COR-L47 (cell line): ENCODE results near the gene HS6ST1.
A peak's percentile ranks its signal among the peaks of the same experiment; 100 is the strongest.

Source experiments
- DNase-seq: peaks from one replicate; lab custom pipeline; 2025; lab: John Stamatoyannopoulos, UW

Gene HS6ST1

DNA sequence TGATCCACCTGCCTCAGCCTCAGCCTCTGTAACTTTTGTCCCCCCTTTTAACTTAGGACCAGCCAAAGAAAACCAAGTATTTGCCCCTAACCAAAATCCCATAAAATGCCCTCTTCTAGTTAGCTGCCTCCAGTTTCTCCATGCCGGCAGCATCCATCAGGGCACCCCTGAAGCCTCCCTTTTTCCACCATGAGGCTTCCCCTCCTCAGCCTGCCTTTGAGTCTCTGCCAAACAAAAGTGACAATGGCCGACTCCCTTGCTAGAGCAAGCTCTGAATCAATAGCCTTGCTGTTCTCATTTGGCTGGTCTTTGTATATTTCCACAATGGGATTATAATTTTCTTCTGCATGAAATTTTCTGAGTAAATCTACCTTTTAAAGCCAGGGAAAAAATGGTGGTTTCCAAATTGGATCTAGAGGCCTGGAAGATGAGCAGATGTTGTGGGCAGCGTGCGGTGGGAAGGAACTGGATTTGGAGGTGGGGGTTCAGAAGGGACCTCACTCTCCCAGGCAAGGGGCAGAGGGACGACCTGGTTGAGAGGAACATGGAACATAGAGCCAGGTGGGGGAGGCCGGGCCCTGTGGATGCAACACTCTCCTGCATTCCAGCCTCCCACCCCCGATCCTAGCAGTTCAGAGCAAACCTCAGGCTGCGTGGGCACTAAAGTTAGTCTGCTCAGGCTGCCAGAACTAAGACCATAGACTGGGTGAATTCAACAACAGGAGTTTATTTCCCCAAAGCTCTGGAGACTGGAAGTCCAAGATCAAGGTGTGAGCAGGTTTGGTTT, 80.6 kb downstream of the HS6ST1 start:
- DNase-seq: no peak

GRCh38 chr2:128237081-128237534, 81.6 kb downstream of the HS6ST1 start:
- DNase-seq: no peak

GRCh38 chr2:128236491-128237035, 82.1 kb downstream of the HS6ST1 start:
- no peak for DNase-seq

DNA sequence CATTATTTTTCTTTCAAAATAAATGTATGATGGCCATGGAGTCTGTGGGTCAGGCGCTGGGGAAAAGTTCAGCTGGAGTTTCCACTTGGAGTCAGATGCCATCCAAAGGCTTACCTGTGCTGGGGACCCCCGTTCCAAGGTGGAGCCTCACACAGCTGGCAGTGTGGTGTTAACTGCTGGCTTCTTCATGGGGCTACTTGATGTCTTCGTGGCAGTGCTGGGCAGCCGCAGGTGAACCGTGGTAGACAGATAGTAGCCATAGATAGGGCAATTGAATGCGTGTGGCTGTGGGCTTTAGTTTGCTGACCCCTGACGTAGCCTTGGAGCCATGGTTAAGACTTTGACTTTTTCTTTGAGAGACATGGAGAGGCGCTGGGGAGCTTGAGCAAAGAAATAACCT, 83.1 kb downstream of the HS6ST1 start:
- no peak for DNase-seq

DNA sequence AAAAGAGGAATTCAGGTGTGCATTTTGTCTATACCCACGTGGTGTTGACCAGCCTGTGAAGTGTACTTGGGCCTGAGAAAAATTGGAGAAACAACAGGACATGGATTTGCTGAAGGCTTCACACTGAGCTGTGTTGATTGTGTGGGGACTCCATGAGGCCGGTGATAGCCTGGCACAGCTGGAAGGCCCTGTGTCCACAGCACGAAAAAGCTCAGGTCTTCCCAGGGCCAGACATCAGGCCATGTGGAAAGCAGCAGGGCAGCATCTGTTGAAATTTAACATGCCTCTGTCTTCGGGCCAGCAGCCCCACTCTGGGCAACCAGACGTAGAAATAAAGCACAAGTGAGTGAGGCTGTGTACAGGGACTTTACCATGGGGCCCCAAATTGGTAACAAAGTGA, 84.1 kb downstream of the HS6ST1 start:
- no peak for DNase-seq

GRCh38 chr2:128233790-128234395, 84.8 kb downstream of the HS6ST1 start:
- DNase-seq: peak; percentile 18

DNA sequence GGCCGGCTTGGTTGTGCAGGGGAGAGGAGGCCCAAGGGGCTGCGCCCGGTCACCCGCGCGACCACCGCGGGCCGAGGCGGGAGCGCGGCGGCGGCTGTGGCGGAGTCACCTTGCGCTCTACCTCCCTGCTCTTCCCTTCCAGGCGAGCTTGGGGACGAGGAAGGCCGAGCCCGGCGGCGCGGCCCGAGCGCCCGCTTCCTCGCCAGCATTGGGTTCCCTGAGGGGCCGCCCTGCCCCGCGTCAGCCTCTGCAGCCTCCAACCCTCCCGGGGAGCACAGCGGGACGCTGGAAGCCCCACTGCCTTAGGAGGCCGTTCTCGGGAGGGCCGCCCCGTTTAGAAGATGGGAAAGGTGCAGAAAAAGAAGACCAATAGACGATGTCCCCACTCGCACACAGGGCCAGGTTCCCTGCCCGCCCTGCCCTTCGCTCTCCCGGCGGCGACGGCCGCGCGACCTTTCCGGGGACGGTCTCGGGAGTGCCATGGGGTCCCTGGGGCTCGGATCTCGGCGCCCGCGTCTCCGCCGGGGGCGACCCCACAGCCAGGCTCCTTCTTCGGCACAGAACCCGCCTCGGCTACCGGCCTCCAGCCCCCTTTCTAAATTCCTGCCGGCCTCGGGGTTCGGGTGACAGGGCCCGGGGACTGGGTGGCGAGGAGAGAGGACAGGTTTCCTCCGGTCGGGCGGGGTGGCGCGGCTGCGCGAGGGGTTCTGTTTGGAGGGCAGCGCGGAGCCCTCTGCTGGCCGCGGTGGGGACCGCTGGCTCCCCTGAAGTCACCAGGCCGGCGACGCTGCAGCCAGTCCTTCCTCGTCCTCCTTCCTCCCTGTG, 85.5 kb downstream of the HS6ST1 start:
- DNase-seq: peak; percentile 60

GRCh38 chr2:128228894-128229293, 89.8 kb downstream of the HS6ST1 start:
- DNase-seq: peak; percentile 70

GRCh38 chr2:128227862-128228261, 90.8 kb downstream of the HS6ST1 start:
- DNase-seq: no peak

DNA sequence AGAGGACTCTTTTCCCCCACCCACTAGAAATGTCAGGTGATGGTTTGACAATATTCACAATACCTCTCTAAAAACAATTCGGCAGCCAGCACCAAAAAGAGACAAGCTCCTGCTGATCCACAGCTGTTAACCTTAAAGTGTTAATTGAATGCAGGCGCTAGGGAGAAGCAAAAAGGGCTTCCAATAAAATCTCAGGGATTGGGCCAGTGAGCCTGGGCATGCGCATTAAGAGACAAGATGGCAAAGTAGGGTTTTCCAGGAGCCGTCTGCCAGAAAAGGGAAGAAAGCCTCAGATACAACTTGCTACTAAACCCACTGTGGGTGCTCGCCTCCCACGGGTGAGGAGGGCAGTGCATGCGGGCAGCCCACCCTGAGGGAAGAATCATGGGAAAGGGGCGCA, 98.8 kb downstream of the HS6ST1 start:
- DNase-seq: no peak

GRCh38 chr2:128217671-128218070, 101.0 kb downstream of the HS6ST1 start:
- DNase-seq: no peak

DNA sequence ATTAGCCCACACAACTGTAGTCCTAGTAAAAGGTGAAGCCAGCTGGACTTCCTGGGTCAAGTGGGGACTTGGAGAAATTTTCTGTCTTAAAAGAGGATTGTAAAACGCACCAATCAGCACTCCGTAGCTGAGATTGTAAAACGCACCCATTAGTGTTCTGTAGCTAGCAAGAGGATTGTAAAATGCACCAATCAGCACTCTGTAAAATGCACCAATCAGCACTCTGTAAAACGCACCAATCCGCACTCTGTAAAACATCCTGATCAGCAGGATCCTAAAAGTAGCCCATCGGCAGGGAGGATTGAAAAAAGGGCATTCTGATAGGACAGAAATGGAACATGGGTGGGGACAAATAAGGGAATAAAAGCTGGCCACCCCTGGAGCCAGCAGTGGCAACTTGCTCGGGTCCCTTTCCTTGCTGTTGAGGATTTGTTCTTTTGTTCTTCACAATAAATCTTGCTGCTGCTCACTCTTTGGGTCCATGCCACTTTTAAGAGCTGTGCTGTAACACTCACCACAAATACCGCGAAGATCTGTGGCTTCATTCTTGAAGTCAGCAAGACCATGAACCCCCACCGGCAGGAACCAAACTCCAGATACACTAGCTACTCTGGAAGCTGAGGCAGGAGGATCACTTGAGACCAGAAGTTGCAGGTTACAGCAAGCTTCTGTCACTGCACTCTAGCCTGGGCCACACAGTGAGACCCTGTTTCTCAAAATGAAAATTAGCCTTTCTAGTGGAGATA, 102.6 kb downstream of the HS6ST1 start:
- no peak for DNase-seq
